AG09319 (cell line): ENCODE measurements around the gene HSPA1L.
"Not testable (repeated sequence)": the region's sequence is repeated elsewhere in the genome, so short reads cannot be mapped to it uniquely, and the experiment has no call there.

Experiments
- DNase-seq: peaks from one replicate; pipeline ENCODE4 v3.0.0-alpha.2; 2010; ENCODE audit warnings: low read depth; ENCODE audit errors: extremely low read depth
- CTCF ChIP-seq: IDR thresholded peaks from 2 replicates; pipeline ENCODE4 v1.5.1; 2011; ENCODE audit warnings: low read depth, mild to moderate bottlenecking, inconsistent platforms, low read length, moderate library complexity

Gene HSPA1L

GRCh38 chr6:31795616-31796298 lies 19.3 kb downstream of the HSPA1L start, which contains the start of gene VARS1:
VARS1 (minus strand) TSS chr6:31795752; CDS start chr6:31795217, 535 bp downstream.
- peak; percentile 73 for TF ChIP-seq CTCF
- peak; percentile 82 for DNase-seq

- no peak for TF ChIP-seq CTCF
- no peak for DNase-seq
These were observed 20.0 kb downstream of the HSPA1L start for GRCh38 chr6:31794866-31795615.

GRCh38 chr6:31794294-31794865 lies 20.7 kb downstream of the HSPA1L start:
- no peak for DNase-seq
- TF ChIP-seq CTCF: no peak

GRCh38 chr6:31793927-31794245 lies 21.2 kb downstream of the HSPA1L start:
- DNase-seq: not testable (repeated sequence)

GRCh38 chr6:31792761-31793171 lies 22.3 kb downstream of the HSPA1L start:
- no peak for TF ChIP-seq CTCF
- DNase-seq: no peak

GRCh38 chr6:31792090-31792374 lies 23.1 kb downstream of the HSPA1L start:
- DNase-seq: no peak
- no peak for TF ChIP-seq CTCF

- no peak for DNase-seq
These were observed 23.6 kb downstream of the HSPA1L start for GRCh38 chr6:31791324-31792089.

More at GRCh38 chr6:31791324-31792089, 23.6 kb downstream of the HSPA1L start:
- TF ChIP-seq CTCF: peak; percentile 65
